Tibial artery (tissue), 4 donors: ENCODE results near the gene RBM39.

Experiments used
- DNase-seq, 2 donors: peaks; one replicate each; pipeline ENCODE4 v3.0.0-alpha.2; 2019
- H3K27ac ChIP-seq, 2 donors: fragments of 200-600 bp; sonication (generic) in 1 of 2; 1 replicate in 1 of 2; 2 replicates in 1 of 2; pipeline ENCODE4 v1.5.1; 2018 to 2019; ENCODE audit warnings: mild to moderate bottlenecking in 1 of 2
- H3K27me3 ChIP-seq, 2 donors: fragments of 200-600 bp; sonication (generic) in 1 of 2; one replicate each; pipeline versions ENCODE4 v1.5.1 to v1.6.0; 2016 to 2019
- H3K36me3 ChIP-seq, 3 donors: fragments of 200-600 bp; sonication (generic) in 2 of 3; one replicate each; pipeline ENCODE4 v1.5.1; 2016 to 2019; ENCODE audit warnings: mild to moderate bottlenecking in 2 of 3
- H3K4me1 ChIP-seq, 4 donors: fragments of 200-600 bp; sonication (generic) in 2 of 4; 1 replicate in 3 of 4; 2 replicates in 1 of 4; pipeline ENCODE4 v1.5.1; 2016 to 2019
- H3K4me3 ChIP-seq, 2 donors: fragments of 200-600 bp; sonication (generic) in 1 of 2; 1 replicate in 1 of 2; 2 replicates in 1 of 2; pipeline ENCODE4 v1.5.1; 2018 to 2019; ENCODE audit warnings: mild to moderate bottlenecking in 2 of 2
- H3K9me3 ChIP-seq, 3 donors: fragments of 200-600 bp; sonication (generic) in 1 of 3; one replicate each; pipeline ENCODE4 v1.5.1; 2016 to 2019
- intact Hi-C: fragments of 100-400 bp; cut with DNase I; formaldehyde crosslinking; loops from one replicate; pipeline ENCODE4 v1.15.0; 2023; ENCODE audit warnings: low total_unique reads
- TF ChIP-seq, protein P1 (sequence below), 2 experiments: fragments of 200-600 bp in 1 of 2; fragments of 450-650 bp in 1 of 2; IDR thresholded peaks; one replicate each; pipeline ENCODE4 v1.5.1; 2017 to 2019; ENCODE audit warnings: antibody characterized with exemption in 2 of 2, mild to moderate bottlenecking in 1 of 2, moderate library complexity in 1 of 2

The RBM39 gene

GRCh38 chr20:35776513-35777101 lies 34.5 kb upstream of the RBM39 start:
- TF ChIP-seq, protein P1, sequence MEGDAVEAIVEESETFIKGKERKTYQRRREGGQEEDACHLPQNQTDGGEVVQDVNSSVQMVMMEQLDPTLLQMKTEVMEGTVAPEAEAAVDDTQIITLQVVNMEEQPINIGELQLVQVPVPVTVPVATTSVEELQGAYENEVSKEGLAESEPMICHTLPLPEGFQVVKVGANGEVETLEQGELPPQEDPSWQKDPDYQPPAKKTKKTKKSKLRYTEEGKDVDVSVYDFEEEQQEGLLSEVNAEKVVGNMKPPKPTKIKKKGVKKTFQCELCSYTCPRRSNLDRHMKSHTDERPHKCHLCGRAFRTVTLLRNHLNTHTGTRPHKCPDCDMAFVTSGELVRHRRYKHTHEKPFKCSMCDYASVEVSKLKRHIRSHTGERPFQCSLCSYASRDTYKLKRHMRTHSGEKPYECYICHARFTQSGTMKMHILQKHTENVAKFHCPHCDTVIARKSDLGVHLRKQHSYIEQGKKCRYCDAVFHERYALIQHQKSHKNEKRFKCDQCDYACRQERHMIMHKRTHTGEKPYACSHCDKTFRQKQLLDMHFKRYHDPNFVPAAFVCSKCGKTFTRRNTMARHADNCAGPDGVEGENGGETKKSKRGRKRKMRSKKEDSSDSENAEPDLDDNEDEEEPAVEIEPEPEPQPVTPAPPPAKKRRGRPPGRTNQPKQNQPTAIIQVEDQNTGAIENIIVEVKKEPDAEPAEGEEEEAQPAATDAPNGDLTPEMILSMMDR (IDR thresholded peaks at IDR 0.05): no peak
- no peaks in the 10 kb centered on the region for H3K9me3 ChIP-seq
- no peak overlapping the region for H3K4me3 ChIP-seq
- H3K36me3 ChIP-seq: peaks cover 0 to 4% (median 3%) of the 10 kb centered on the region in 3 donors
- no peaks in the 10 kb centered on the region for H3K27me3 ChIP-seq
- H3K27ac ChIP-seq: no peak overlapping the region
- peak; percentile 75 to 80 for DNase-seq
- H3K4me1 ChIP-seq: peaks cover 0 to 41% (median 26%) of the 10 kb centered on the region in 4 donors
- intact Hi-C loops: loop anchor here (10.0 kb wide), 1 partner anchor 108 kb away; no protein-coding TSS in a partner anchor

DNA sequence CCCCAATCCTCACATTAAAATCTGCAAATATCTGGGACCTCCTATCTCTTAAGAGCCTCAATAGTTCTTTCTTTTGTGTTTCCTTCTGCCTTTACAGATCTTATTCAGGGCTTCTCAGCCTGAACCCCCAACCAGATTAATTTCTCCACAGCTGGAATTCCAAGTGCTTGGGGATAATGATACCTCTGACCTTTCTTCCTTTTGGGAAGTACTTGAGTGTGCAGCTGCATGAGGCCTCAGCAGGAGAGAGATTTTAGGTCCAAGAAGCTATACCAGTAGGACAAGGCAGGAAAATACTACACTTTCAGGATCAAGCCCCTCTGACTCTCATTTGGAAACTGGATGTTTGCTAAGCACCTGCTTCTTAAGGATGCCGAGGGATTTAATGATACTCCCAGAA lies 32.3 kb upstream of the RBM39 start:
- Histone ChIP-seq H3K9me3 (no peaks in the 10 kb centered on the region), H3K27me3 (no peaks in the 10 kb centered on the region), H3K4me1 (peaks cover 0 to 53% (median 33%) of the 10 kb centered on the region in 4 donors), H3K4me3 (no peak overlapping the region), H3K27ac (no peak overlapping the region), H3K36me3 (peaks cover 0 to 4% (median 3%) of the 10 kb centered on the region in 3 donors)
- TF ChIP-seq, protein P1 (IDR thresholded peaks at IDR 0.05): no peak
- intact Hi-C loops: loop anchor here (5.0 to 10.0 kb wide), 2 partner anchors 110 to 157 kb away; partner anchors contain the start of gene SPAG4
- no peak for DNase-seq

- TF ChIP-seq, protein P1 (IDR thresholded peaks at IDR 0.05): no peak
- intact Hi-C loops: loop anchor here (2.0 to 10.0 kb wide), 3 partner anchors 30 to 156 kb away; partner anchors contain the start of genes RBM39 and SPAG4
- no peaks in the 10 kb centered on the region for H3K27me3 ChIP-seq
- H3K9me3 ChIP-seq: no peaks in the 10 kb centered on the region
- H3K27ac ChIP-seq: peak overlapping the region; percentile 93 to 95
- peaks cover 0 to 64% (median 40%) of the 10 kb centered on the region in 4 donors for H3K4me1 ChIP-seq
- peaks cover 0 to 3% (median 0%) of the 10 kb centered on the region in 3 donors for H3K36me3 ChIP-seq
- peak in 1 of 2 donors; percentile 26 for DNase-seq
- peak overlapping the region; percentile 64 to 87 for H3K4me3 ChIP-seq
Measured at GRCh38 chr20:35773154-35773751, 31.2 kb upstream of the RBM39 start.

DNA sequence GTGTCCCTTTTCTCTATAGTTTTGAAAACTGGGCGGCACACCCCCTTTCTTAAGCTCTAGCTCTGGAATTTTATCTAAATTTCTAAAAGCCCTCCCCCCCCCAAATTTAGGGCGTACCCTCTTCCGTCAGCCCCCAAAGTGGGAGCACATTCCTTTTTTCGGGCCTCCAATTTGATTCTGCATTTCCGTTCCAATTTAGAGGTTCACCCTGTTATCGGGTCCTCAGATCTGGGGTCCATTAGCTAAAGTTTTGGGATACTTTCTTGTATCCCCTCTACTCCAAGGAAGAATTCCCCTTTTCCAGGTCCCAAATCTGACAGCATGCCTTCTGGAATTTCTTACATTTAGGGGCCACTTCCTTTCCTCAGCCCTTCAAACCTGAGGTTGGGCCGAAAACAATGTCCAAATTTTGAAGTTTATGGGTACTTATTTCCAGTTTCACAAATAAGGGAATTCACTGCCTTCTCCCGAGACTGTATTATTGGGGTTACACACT lies 30.6 kb upstream of the RBM39 start:
- H3K4me3 ChIP-seq: peak overlapping the region; percentile 64 to 87
- H3K27me3 ChIP-seq: no peaks in the 10 kb centered on the region
- intact Hi-C loops: loop anchor here (2.0 to 10.0 kb wide), 3 partner anchors 30 to 155 kb away; partner anchors contain the start of genes RBM39 and SPAG4
- TF ChIP-seq, protein P1 (IDR thresholded peaks at IDR 0.05): no peak
- peaks cover 0 to 3% (median 0%) of the 10 kb centered on the region in 3 donors for H3K36me3 ChIP-seq
- no peaks in the 10 kb centered on the region for H3K9me3 ChIP-seq
- DNase-seq: no peak
- H3K4me1 ChIP-seq: peaks cover 0 to 69% (median 46%) of the 10 kb centered on the region in 4 donors
- peak overlapping the region; percentile 93 to 95 for H3K27ac ChIP-seq

GRCh38 chr20:35771689-35772562 lies 29.9 kb upstream of the RBM39 start, which contains the start of gene PHF20:
Gene PHF20 (plus strand): TSS chr20:35772015. CDS start chr20:35801523, 29,508 bp downstream.
- H3K9me3 ChIP-seq: no peaks in the 10 kb centered on the region
- intact Hi-C loops: loop anchor here (2.0 to 10.0 kb wide), 3 partner anchors 29 to 155 kb away; partner anchors contain the start of genes RBM39 and SPAG4
- peak within 1 kb of the TSS; percentile 93 to 95 for H3K27ac ChIP-seq
- H3K36me3 ChIP-seq: peaks cover 0 to 3% (median 0%) of the 10 kb centered on the region in 3 donors
- H3K27me3 ChIP-seq: no peaks in the 10 kb centered on the region
- peak within 1 kb of the TSS; percentile 64 to 87 for H3K4me3 ChIP-seq
- DNase-seq: peak; percentile 99 to 100
- peaks cover 0 to 63% (median 43%) of the 10 kb centered on the region in 4 donors for H3K4me1 ChIP-seq
- TF ChIP-seq, protein P1 (IDR thresholded peaks at IDR 0.05): peak in 1 of 2 experiments; percentile 56
